GM19043 (cell line): Measurements from ENCODE around the gene ATG4C.
A peak's percentile ranks its signal among the peaks of the same experiment; 100 is the strongest.
"Not testable (repeated sequence)": the region's sequence is repeated elsewhere in the genome, so short reads cannot be mapped to it uniquely, and the experiment has no call there.

Source experiments
- ATAC-seq: cut with Tn5 transposase; IDR thresholded peaks from one replicate; pipeline ENCODE4 v1.9.1; 2021; ENCODE audit warnings: low read depth; ENCODE audit not compliant: unreplicated experiment

The ATG4C gene

GRCh38 chr1:62783736-62784508 is at the start of gene ATG4C:
ATG4C (plus strand) TSS chr1:62784132; CDS start chr1:62803787, 19,655 bp downstream.
- peak; percentile 93 for ATAC-seq

GRCh38 chr1:62735491-62736171 is 48.3 kb upstream of the ATG4C start:
- no peak for ATAC-seq

- not testable (repeated sequence) for ATAC-seq
Observed at GRCh38 chr1:62740701-62741100, 43.2 kb upstream of the ATG4C start.

GRCh38 chr1:62744611-62745577 is 39.0 kb upstream of the ATG4C start:
- no peak for ATAC-seq

GRCh38 chr1:62746086-62746808 is 37.7 kb upstream of the ATG4C start:
- ATAC-seq = no peak

GRCh38 chr1:62746809-62747138 is 37.2 kb upstream of the ATG4C start:
- ATAC-seq = no peak

- no peak for ATAC-seq
Observed at GRCh38 chr1:62753031-62753965, 30.6 kb upstream of the ATG4C start.

- ATAC-seq = not testable (repeated sequence)
Observed at GRCh38 chr1:62754938-62755337, 29.0 kb upstream of the ATG4C start.

- not testable (repeated sequence) for ATAC-seq
Observed at GRCh38 chr1:62756255-62756884, 27.6 kb upstream of the ATG4C start.

GRCh38 chr1:62759232-62759875 is 24.6 kb upstream of the ATG4C start:
- not testable (repeated sequence) for ATAC-seq

GRCh38 chr1:62760021-62760782 is 23.7 kb upstream of the ATG4C start:
- ATAC-seq = not testable (repeated sequence)

- not testable (repeated sequence) for ATAC-seq
Observed at GRCh38 chr1:62761223-62761870, 22.6 kb upstream of the ATG4C start.

GRCh38 chr1:62762027-62762426 is 21.9 kb upstream of the ATG4C start:
- not testable (repeated sequence) for ATAC-seq

- ATAC-seq = no peak
Observed at GRCh38 chr1:62765981-62766380, 18.0 kb upstream of the ATG4C start.

- not testable (repeated sequence) for ATAC-seq
Observed at GRCh38 chr1:62768551-62768950, 15.4 kb upstream of the ATG4C start.

GRCh38 chr1:62772607-62773295 is 11.2 kb upstream of the ATG4C start:
- no peak for ATAC-seq
